ENCODE measurements around the gene CDC42EP2. TPM values are rescaled to one million over a fixed set of nuclear protein-coding genes. Genes with fewer than 3 reads are reported as not detected.

Gene CDC42EP2
- total and polyA plus RNA-seq, 2 of the 13 experiments (the other 11 are each of a cell fraction or from before 2014, with no cell fraction given), result 2.3 to 7.1 TPM

DNA sequence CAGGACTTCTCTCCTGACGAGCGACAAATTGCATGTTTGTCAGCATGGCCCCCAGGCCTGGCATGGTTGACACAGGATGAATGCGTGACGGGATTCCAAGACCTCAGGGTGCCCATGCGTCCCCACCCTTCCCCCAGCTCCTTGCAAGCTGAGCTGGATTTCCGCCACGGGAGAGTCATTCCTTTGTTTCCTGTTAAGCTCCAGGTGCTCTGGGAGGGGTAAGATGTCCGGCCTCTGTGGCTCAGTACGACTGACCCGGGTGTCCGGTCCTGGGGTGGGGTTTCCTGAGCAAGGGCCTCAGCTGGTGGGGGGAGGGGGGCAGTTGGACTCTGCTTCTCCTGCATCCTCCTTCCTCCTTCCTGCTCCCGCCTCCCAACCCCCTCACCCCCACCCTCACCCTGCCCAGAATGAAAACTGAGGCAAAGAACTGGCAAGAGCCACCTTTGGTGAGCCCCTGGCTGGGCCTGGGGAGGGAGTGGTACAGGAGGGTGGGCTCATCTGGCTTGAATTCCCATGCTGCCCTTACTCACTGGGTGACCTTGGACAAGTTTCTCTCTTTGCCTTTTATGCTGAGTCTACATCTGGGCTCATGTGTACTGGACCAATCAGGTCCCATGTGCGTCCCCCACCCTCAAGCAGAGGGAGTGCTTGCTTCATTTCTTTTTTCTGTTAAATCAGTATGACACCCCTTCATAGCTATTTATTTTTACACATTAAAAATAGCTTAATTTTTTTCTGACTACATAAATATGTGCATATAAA, 2.5 kb downstream of the CDC42EP2 start:
- 25% methylated on average over 5 of the region's 13 CpGs for WGBS (ENCODE audit: low lambda C conversion rate)
- ATAC-seq, result peak; percentile 14; the same call in 2 of the 3 replicates
- Histone ChIP-seq H3K79me2 (ENCODE audit: insufficient read depth, low read length) (peaks cover 33% of the 10 kb centered on the region), H2AFZ (ENCODE audit: low read length) (no peak overlapping the region), H3K27ac (ENCODE audit: extremely low read length, insufficient read depth, low read length) (peak overlapping the region; percentile 35), H3K4me2 (ENCODE audit: low read depth, low read length) (peak overlapping the region; percentile 88), H3K4me3 (replicated peaks in 1 of 3; ENCODE audit: insufficient read depth in 1 of 3, low read depth in 2 of 3, low read length in 3 of 3) (peak overlapping the region; percentile 7 to 95 (median 11); a peak in 2 of 6 replicates), H4K20me1 (ENCODE audit: insufficient read depth, low read length) (peaks cover 20% of the 10 kb centered on the region; the same call in 1 of the 2 replicates), H3K9me3 (ENCODE audit: low read length) (no peaks in the 10 kb centered on the region), H3K36me3 (replicated peaks in 1 of 2; ENCODE audit: control insufficient read depth in 1 of 2, insufficient read depth in 2 of 2, low read length in 2 of 2) (peaks cover 7 to 20% of the 10 kb centered on the region in 2 experiments; a peak in 3 of 5 replicates), H3K4me1 (ENCODE audit: insufficient read depth, low read length) (peaks cover 40% of the 10 kb centered on the region), H3K9ac (ENCODE audit: insufficient read depth, low read depth, low read length) (no peak overlapping the region), H3K27me3 (ENCODE audit: control insufficient read depth in 1 of 2, insufficient read depth in 2 of 2, low read length in 2 of 2) (no peaks in the 10 kb centered on the region)
- BruUV-seq (replicated peaks), result no TSS peak
- in situ Hi-C loops (cut with HindIII; ENCODE audit: extremely low pct_ligation_motif_present, low pct_unique_long_range_greater_than_20kb), result loop anchor here (5.0 kb wide), 1 partner anchor 40 kb away; no protein-coding TSS in a partner anchor
- peak; percentile 77 for DNase-seq (ENCODE audit: low spot score)
- POLR2A ChIA-PET, result interaction anchor here (0.7 to 5.5 kb wide), 7 partner anchors 12 to 180 kb away, joined by 3 to 114 read pairs (median 31); partner anchors contain the start of genes DPF2 and POLA2
- FAIRE-seq, result peak; percentile 74
- intact Hi-C loops (cut with micrococcal nuclease; ENCODE audit: unreplicated experiment), result no loop called here
- CTCF ChIA-PET (ENCODE audit: low intra/inter-chr PET ratio, low total read pairs), result interaction anchor here (0.7 to 4.6 kb wide), 2 partner anchors 13 to 42 kb away, joined by 3 to 139 read pairs; no protein-coding TSS in a partner anchor
- no peak for TF ChIP-seq ZNF431 (CRISPR knock-in tag; IDR thresholded peaks at IDR 0.05; ENCODE audit: borderline replicate concordance, low read depth)
- no peak for TF ChIP-seq PAWR (CRISPR knock-in tag; IDR thresholded peaks at IDR 0.05; ENCODE audit: borderline replicate concordance)
- TF ChIP-seq, protein P1, sequence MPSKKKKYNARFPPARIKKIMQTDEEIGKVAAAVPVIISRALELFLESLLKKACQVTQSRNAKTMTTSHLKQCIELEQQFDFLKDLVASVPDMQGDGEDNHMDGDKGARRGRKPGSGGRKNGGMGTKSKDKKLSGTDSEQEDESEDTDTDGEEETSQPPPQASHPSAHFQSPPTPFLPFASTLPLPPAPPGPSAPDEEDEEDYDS (CRISPR knock-in tag; IDR thresholded peaks at IDR 0.05), result peak; percentile 53; the same call in 1 of the 2 replicates
- 0 out of 2 replicates have a peak, but pooled peaks have one; percentile 50 for TF ChIP-seq ESRRA (CRISPR knock-in tag; IDR thresholded peaks at IDR 0.05; ENCODE audit: low read depth)
- TF ChIP-seq ZNF570 (CRISPR knock-in tag; IDR thresholded peaks at IDR 0.05; ENCODE audit: borderline replicate concordance), result no peak
- TF ChIP-seq THAP11 (CRISPR knock-in tag; IDR thresholded peaks at IDR 0.05), result no peak
- no peak for TF ChIP-seq MZF1 (CRISPR knock-in tag; IDR thresholded peaks at IDR 0.05; ENCODE audit: borderline replicate concordance)
- TF ChIP-seq, protein P2, sequence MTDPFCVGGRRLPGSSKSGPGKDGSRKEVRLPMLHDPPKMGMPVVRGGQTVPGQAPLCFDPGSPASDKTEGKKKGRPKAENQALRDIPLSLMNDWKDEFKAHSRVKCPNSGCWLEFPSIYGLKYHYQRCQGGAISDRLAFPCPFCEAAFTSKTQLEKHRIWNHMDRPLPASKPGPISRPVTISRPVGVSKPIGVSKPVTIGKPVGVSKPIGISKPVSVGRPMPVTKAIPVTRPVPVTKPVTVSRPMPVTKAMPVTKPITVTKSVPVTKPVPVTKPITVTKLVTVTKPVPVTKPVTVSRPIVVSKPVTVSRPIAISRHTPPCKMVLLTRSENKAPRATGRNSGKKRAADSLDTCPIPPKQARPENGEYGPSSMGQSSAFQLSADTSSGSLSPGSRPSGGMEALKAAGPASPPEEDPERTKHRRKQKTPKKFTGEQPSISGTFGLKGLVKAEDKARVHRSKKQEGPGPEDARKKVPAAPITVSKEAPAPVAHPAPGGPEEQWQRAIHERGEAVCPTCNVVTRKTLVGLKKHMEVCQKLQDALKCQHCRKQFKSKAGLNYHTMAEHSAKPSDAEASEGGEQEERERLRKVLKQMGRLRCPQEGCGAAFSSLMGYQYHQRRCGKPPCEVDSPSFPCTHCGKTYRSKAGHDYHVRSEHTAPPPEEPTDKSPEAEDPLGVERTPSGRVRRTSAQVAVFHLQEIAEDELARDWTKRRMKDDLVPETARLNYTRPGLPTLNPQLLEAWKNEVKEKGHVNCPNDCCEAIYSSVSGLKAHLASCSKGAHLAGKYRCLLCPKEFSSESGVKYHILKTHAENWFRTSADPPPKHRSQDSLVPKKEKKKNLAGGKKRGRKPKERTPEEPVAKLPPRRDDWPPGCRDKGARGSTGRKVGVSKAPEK (CRISPR knock-in tag; IDR thresholded peaks at IDR 0.05; ENCODE audit: borderline replicate concordance), result no peak
- TF ChIP-seq, protein P3, sequence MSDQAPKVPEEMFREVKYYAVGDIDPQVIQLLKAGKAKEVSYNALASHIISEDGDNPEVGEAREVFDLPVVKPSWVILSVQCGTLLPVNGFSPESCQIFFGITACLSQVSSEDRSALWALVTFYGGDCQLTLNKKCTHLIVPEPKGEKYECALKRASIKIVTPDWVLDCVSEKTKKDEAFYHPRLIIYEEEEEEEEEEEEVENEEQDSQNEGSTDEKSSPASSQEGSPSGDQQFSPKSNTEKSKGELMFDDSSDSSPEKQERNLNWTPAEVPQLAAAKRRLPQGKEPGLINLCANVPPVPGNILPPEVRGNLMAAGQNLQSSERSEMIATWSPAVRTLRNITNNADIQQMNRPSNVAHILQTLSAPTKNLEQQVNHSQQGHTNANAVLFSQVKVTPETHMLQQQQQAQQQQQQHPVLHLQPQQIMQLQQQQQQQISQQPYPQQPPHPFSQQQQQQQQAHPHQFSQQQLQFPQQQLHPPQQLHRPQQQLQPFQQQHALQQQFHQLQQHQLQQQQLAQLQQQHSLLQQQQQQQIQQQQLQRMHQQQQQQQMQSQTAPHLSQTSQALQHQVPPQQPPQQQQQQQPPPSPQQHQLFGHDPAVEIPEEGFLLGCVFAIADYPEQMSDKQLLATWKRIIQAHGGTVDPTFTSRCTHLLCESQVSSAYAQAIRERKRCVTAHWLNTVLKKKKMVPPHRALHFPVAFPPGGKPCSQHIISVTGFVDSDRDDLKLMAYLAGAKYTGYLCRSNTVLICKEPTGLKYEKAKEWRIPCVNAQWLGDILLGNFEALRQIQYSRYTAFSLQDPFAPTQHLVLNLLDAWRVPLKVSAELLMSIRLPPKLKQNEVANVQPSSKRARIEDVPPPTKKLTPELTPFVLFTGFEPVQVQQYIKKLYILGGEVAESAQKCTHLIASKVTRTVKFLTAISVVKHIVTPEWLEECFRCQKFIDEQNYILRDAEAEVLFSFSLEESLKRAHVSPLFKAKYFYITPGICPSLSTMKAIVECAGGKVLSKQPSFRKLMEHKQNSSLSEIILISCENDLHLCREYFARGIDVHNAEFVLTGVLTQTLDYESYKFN (CRISPR knock-in tag; conservative IDR thresholded peaks at IDR 0.05), result 0 out of 2 replicates have a peak, but pooled peaks have one; percentile 15
- 0 out of 2 replicates have a peak, but pooled peaks have one; percentile 11 for TF ChIP-seq ZBTB38 (CRISPR knock-in tag; IDR thresholded peaks at IDR 0.05)
- TF ChIP-seq, protein P4, sequence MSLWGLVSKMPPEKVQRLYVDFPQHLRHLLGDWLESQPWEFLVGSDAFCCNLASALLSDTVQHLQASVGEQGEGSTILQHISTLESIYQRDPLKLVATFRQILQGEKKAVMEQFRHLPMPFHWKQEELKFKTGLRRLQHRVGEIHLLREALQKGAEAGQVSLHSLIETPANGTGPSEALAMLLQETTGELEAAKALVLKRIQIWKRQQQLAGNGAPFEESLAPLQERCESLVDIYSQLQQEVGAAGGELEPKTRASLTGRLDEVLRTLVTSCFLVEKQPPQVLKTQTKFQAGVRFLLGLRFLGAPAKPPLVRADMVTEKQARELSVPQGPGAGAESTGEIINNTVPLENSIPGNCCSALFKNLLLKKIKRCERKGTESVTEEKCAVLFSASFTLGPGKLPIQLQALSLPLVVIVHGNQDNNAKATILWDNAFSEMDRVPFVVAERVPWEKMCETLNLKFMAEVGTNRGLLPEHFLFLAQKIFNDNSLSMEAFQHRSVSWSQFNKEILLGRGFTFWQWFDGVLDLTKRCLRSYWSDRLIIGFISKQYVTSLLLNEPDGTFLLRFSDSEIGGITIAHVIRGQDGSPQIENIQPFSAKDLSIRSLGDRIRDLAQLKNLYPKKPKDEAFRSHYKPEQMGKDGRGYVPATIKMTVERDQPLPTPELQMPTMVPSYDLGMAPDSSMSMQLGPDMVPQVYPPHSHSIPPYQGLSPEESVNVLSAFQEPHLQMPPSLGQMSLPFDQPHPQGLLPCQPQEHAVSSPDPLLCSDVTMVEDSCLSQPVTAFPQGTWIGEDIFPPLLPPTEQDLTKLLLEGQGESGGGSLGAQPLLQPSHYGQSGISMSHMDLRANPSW (CRISPR knock-in tag; IDR thresholded peaks at IDR 0.05; ENCODE audit: borderline replicate concordance), result no peak
